ENCODE results near the gene ZNF214. TPM values are rescaled to one million over a fixed set of nuclear protein-coding genes. Genes with fewer than 3 reads are reported as not detected.

ZNF214 gene
- polyA plus RNA-seq (ENCODE audit: insufficient read length in 3 of 3): 10 to 100 TPM; 11.5 to 12.6 (median 11.9) TPM
- long read RNA-seq, donor 1: 0 reads
- long read RNA-seq, donor 2, partial matches to known transcripts: 0 of 2 reads
- long read RNA-seq, donor 2, other reads (novel, unspliced or antisense): 0 of 2 reads
- long read RNA-seq, donor 3, partial matches to known transcripts: 0 of 2 reads
- long read RNA-seq, donor 3, other reads (novel, unspliced or antisense): 0 of 2 reads
- long read RNA-seq, donor 4, partial matches to known transcripts: 0 of 2 reads
- long read RNA-seq, donor 4, other reads (novel, unspliced or antisense): 0 of 2 reads
- long read RNA-seq, donor 5, partial matches to known transcripts: 0 of 1 reads
- long read RNA-seq, donor 5, other reads (novel, unspliced or antisense): 0 of 1 reads
- long read RNA-seq, donor 6, partial matches to known transcripts: 0 of 3 reads
- long read RNA-seq, donor 6, other reads (novel, unspliced or antisense): 0 of 3 reads
- long read RNA-seq, donor 7, partial matches to known transcripts: 0 of 3 reads
- long read RNA-seq, donor 7, other reads (novel, unspliced or antisense): 0 of 3 reads
- long read RNA-seq, donor 8: 0 reads
- long read RNA-seq, donor 9, partial matches to known transcripts: 0 of 1 reads
- long read RNA-seq, donor 9, other reads (novel, unspliced or antisense): 0 of 1 reads
- long read RNA-seq, donor 10, partial matches to known transcripts: 0 of 2 reads
- long read RNA-seq, donor 10, other reads (novel, unspliced or antisense): 0 of 2 reads
- long read RNA-seq, donor 11: 0 reads
- long read RNA-seq, donor 12, partial matches to known transcripts: 0 of 2 reads
- long read RNA-seq, donor 12, other reads (novel, unspliced or antisense): 0 of 2 reads
- long read RNA-seq, donor 13, partial matches to known transcripts: 0 of 1 reads
- long read RNA-seq, donor 13, other reads (novel, unspliced or antisense): 0 of 1 reads
- long read RNA-seq, donor 14: 0 reads
- long read RNA-seq, donor 15, partial matches to known transcripts: 0 of 1 reads
- long read RNA-seq, donor 15, other reads (novel, unspliced or antisense): 0 of 1 reads
- long read RNA-seq, donor 16, partial matches to known transcripts: 0 of 1 reads
- long read RNA-seq, donor 16, other reads (novel, unspliced or antisense): 0 of 1 reads

GRCh38 chr11:7020183-7020917 is at the start of gene ZNF214, which contains the start of gene NLRP14:
TSS of gene ZNF214 (minus strand) at chr11:7020346. CDS start at chr11:7002835, 17,511 bp downstream.
TSS of gene NLRP14 (plus strand) at chr11:7020479. CDS start at chr11:7038587, 18,108 bp downstream.
- peak; percentile 97 for DNase-seq

- DNase-seq: no peak
Measured at GRCh38 chr11:7062534-7062933, 42.4 kb upstream of the ZNF214 start.

GRCh38 chr11:7060868-7061267 is 40.7 kb upstream of the ZNF214 start:
- DNase-seq: no peak

GRCh38 chr11:7057641-7058040 is 37.5 kb upstream of the ZNF214 start:
- no peak for DNase-seq

GRCh38 chr11:7056828-7057513 is 36.8 kb upstream of the ZNF214 start:
- DNase-seq: no peak

GRCh38 chr11:7050191-7050590 is 30.0 kb upstream of the ZNF214 start:
- DNase-seq: no peak

- no peak for DNase-seq
Measured at GRCh38 chr11:7046474-7047175, 26.5 kb upstream of the ZNF214 start.

GRCh38 chr11:7034019-7034418 is 13.9 kb upstream of the ZNF214 start:
- no peak for DNase-seq

- DNase-seq: peak; percentile 9
Measured at GRCh38 chr11:7032692-7033091, 12.5 kb upstream of the ZNF214 start.

- no peak for DNase-seq
Measured at GRCh38 chr11:7031471-7031871, 11.3 kb upstream of the ZNF214 start.

- no peak for DNase-seq
Measured at GRCh38 chr11:7030836-7031235, 10.7 kb upstream of the ZNF214 start.

- no peak for DNase-seq
Measured at GRCh38 chr11:7028141-7028540, 8.0 kb upstream of the ZNF214 start.

GRCh38 chr11:7021318-7021717 is 1.2 kb upstream of the ZNF214 start:
- no peak for DNase-seq

- DNase-seq: peak; percentile 4
Measured at GRCh38 chr11:7019500-7020182, 505 bp downstream of the ZNF214 start.

- DNase-seq: no peak
Measured at GRCh38 chr11:7016011-7016410, 4.1 kb downstream of the ZNF214 start.

GRCh38 chr11:7014118-7014517 is 6.0 kb downstream of the ZNF214 start:
- no peak for DNase-seq

GRCh38 chr11:7004482-7004881 is 15.7 kb downstream of the ZNF214 start:
- DNase-seq: no peak

GRCh38 chr11:6995703-6996102 is 24.4 kb downstream of the ZNF214 start:
- no peak for DNase-seq
